T-helper 1 cell treated with Interleukin-12 subunit alpha and Interleukin-12 subunit beta and Interleukin-4 antibody, amounts not matched to agents 30 ng/mL and 1 ng/mL, for 36 hours (primary cell): ENCODE results near the gene CNOT9. TPM values are rescaled to one million over a fixed set of nuclear protein-coding genes. Genes with fewer than 3 reads are reported as not detected.

Experiments used
- intact Hi-C: fragments of 100-400 bp; cut with micrococcal nuclease; formaldehyde crosslinking; loops from one replicate; pipeline ENCODE4 v1.15.1; 2024
- total RNA-seq: library from RNA; stranded (reverse); gene quantifications from 2 replicates; pipeline ENCODE4 v1.2.3, GENCODE V29; 2022

The CNOT9 gene
- total RNA-seq, 1 donor from 2014 or later, result 105 TPM

GRCh38 chr2:218577482-218578220, 9.0 kb downstream of the CNOT9 start:
- intact Hi-C loops, result no loop called here

GRCh38 chr2:218578272-218578877, 9.7 kb downstream of the CNOT9 start:
- intact Hi-C loops, result no loop called here

- intact Hi-C loops, result loop anchor here (1.0 kb wide), 1 partner anchor 14 kb away; the partner anchor contains the start of genes CNOT9 and USP37
Observed at GRCh38 chr2:218582076-218582475, 13.4 kb downstream of the CNOT9 start.

GRCh38 chr2:218583983-218584850, 15.6 kb downstream of the CNOT9 start:
- intact Hi-C loops, result no loop called here

GRCh38 chr2:218585541-218585940, 16.9 kb downstream of the CNOT9 start:
- intact Hi-C loops, result no loop called here

GRCh38 chr2:218605432-218605831, 36.8 kb downstream of the CNOT9 start:
- intact Hi-C loops, result no loop called here

GRCh38 chr2:218607436-218608115, 38.9 kb downstream of the CNOT9 start, which contains the start of gene PLCD4:
Gene PLCD4 (plus strand): TSS chr2:218607899. CDS start chr2:218615740, 7,841 bp downstream.
- intact Hi-C loops, result no loop called here

GRCh38 chr2:218615868-218616315, 47.3 kb downstream of the CNOT9 start:
- intact Hi-C loops, result no loop called here

GRCh38 chr2:218618102-218618860, 49.6 kb downstream of the CNOT9 start:
- intact Hi-C loops, result no loop called here

GRCh38 chr2:218621007-218621406, 52.4 kb downstream of the CNOT9 start:
- intact Hi-C loops, result no loop called here

- intact Hi-C loops, result no loop called here
Observed at GRCh38 chr2:218622606-218623365, 54.1 kb downstream of the CNOT9 start.

GRCh38 chr2:218623366-218623705, 54.7 kb downstream of the CNOT9 start:
- intact Hi-C loops, result no loop called here

- intact Hi-C loops, result no loop called here
Observed at GRCh38 chr2:218626369-218626768, 57.7 kb downstream of the CNOT9 start.

GRCh38 chr2:218627939-218628338, 59.3 kb downstream of the CNOT9 start:
- intact Hi-C loops, result no loop called here

GRCh38 chr2:218631837-218632236, 63.2 kb downstream of the CNOT9 start:
- intact Hi-C loops, result no loop called here

GRCh38 chr2:218635719-218636118, 67.1 kb downstream of the CNOT9 start:
- intact Hi-C loops, result no loop called here

- intact Hi-C loops, result no loop called here
Observed at GRCh38 chr2:218638372-218638771, 69.7 kb downstream of the CNOT9 start.

GRCh38 chr2:218642121-218642656, 73.5 kb downstream of the CNOT9 start:
- intact Hi-C loops, result no loop called here

- intact Hi-C loops, result no loop called here
Observed at GRCh38 chr2:218642786-218643185, 74.1 kb downstream of the CNOT9 start.
